GM19372 (cell line): ENCODE measurements around the gene COG5.
A peak's percentile ranks its signal among the peaks of the same experiment; 100 is the strongest.

Experiments used
- ATAC-seq: cut with Tn5 transposase; IDR thresholded peaks from one replicate; pipeline ENCODE4 v1.9.1; 2021; ENCODE audit warnings: mild to moderate bottlenecking, low read depth, moderate library complexity; ENCODE audit not compliant: unreplicated experiment

Gene COG5

GRCh38 chr7:107203607-107204006 lies 360.1 kb downstream of the COG5 start:
- no peak for ATAC-seq

GRCh38 chr7:107201795-107202450 lies 361.8 kb downstream of the COG5 start:
- no peak for ATAC-seq

- no peak for ATAC-seq
Measured at GRCh38 chr7:107196834-107197610, 366.7 kb downstream of the COG5 start.

- ATAC-seq, result no peak
Measured at GRCh38 chr7:107194052-107194451, 369.7 kb downstream of the COG5 start.

GRCh38 chr7:107190090-107190489 lies 373.6 kb downstream of the COG5 start:
- ATAC-seq, result no peak

- no peak for ATAC-seq
Measured at GRCh38 chr7:107187774-107188173, 375.9 kb downstream of the COG5 start.

- ATAC-seq, result no peak
Measured at GRCh38 chr7:107186240-107186639, 377.5 kb downstream of the COG5 start.

GRCh38 chr7:107185716-107186115 lies 378.0 kb downstream of the COG5 start:
- no peak for ATAC-seq

- no peak for ATAC-seq
Measured at GRCh38 chr7:107181172-107181571, 382.5 kb downstream of the COG5 start.

GRCh38 chr7:107180378-107180777 lies 383.3 kb downstream of the COG5 start:
- no peak for ATAC-seq

- no peak for ATAC-seq
Measured at GRCh38 chr7:107179326-107180164, 384.2 kb downstream of the COG5 start.

- ATAC-seq, result no peak
Measured at GRCh38 chr7:107173691-107174406, 389.9 kb downstream of the COG5 start.

GRCh38 chr7:107173191-107173590 lies 390.5 kb downstream of the COG5 start:
- no peak for ATAC-seq

- no peak for ATAC-seq
Measured at GRCh38 chr7:107172276-107173032, 391.3 kb downstream of the COG5 start.

GRCh38 chr7:107171496-107171895 lies 392.2 kb downstream of the COG5 start:
- no peak for ATAC-seq

GRCh38 chr7:107170051-107170915 lies 393.4 kb downstream of the COG5 start:
- ATAC-seq, result no peak

- ATAC-seq, result peak; percentile 18
Measured at GRCh38 chr7:107169120-107170050, 394.3 kb downstream of the COG5 start.
